Gastrocnemius medialis (tissue), 4 donors: ENCODE data around the gene CCDC196.

Experiments
- POLR2A ChIP-seq, 2 donors: fragments of 450-650 bp; IDR thresholded peaks; one replicate each; pipeline ENCODE4 v1.6.1; 2017; ENCODE audit warnings: antibody characterized with exemption in 2 of 2, mild to moderate bottlenecking in 2 of 2, moderate library complexity in 2 of 2
- TF ChIP-seq, protein P1 (sequence below), 5 experiments: fragments of 450-650 bp in 3 of 5; fragments of 200-600 bp in 2 of 5; sonication (generic) in 2 of 5; IDR thresholded peaks in 4 of 5; conservative IDR thresholded peaks in 1 of 5; 1 replicate in 4 of 5; 2 replicates in 1 of 5; pipeline ENCODE4 v1.5.1; 2016 to 2019; ENCODE audit warnings: antibody characterized with exemption in 5 of 5, mild to moderate bottlenecking in 3 of 5, moderate library complexity in 3 of 5

DNA sequence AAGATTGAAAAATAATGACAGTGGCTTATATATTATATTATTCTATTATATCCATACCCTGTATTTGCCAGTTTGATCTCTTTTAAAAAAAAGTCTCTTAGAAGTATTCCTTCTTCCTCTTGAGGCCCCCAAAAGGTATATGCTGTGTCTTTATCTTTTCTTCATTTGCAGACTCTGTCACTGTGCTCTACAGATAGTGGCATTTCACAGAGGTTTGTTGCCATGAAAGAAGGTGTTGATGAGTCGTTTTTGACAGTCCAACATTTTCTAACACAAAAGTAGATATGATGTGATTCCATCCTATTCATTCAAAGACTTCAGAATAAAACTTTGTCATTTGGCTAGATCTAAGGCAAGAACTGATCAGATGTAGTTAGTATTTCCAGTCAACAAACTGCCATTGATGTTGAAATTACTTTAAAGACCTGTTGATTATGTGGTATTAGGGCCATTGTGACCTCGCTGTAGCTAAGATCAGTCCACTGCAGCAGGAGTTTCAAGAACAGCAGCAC is at the start of gene CCDC196:
- TF ChIP-seq, protein P1, sequence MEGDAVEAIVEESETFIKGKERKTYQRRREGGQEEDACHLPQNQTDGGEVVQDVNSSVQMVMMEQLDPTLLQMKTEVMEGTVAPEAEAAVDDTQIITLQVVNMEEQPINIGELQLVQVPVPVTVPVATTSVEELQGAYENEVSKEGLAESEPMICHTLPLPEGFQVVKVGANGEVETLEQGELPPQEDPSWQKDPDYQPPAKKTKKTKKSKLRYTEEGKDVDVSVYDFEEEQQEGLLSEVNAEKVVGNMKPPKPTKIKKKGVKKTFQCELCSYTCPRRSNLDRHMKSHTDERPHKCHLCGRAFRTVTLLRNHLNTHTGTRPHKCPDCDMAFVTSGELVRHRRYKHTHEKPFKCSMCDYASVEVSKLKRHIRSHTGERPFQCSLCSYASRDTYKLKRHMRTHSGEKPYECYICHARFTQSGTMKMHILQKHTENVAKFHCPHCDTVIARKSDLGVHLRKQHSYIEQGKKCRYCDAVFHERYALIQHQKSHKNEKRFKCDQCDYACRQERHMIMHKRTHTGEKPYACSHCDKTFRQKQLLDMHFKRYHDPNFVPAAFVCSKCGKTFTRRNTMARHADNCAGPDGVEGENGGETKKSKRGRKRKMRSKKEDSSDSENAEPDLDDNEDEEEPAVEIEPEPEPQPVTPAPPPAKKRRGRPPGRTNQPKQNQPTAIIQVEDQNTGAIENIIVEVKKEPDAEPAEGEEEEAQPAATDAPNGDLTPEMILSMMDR (IDR thresholded peaks at IDR 0.05 in 4 of 5, conservative IDR thresholded peaks at IDR 0.05 in 1 of 5), result no peak
- no peak for TF ChIP-seq POLR2A (IDR thresholded peaks at IDR 0.05)
